Measurements from ENCODE around the gene MREG.

The MREG gene

DNA sequence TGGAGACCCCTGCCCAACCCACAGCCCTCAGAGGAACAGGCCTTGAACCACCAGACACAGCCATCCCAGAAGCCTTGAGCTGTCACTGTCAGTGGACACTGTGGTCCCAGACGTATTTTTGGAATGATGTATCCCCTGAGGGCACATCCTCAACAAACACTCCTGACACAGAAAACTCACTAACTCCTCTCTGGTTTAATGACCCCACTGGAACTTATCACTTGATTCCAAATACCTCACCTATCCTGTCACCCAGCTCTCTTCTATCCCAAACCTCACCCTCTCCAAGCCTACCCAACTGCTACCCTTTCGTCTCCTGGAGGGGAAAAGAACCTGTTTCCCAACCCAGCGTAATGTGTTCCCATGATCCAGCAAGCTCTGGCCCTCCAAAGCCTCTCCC lies 111.6 kb downstream of the MREG start:
- Histone ChIP-seq H3K4me1 (ENCODE audit: control insufficient read depth in 5 of 5, insufficient read depth in 5 of 5, low read length in 5 of 5) (peaks cover 2 to 54% (median 36%) of the 10 kb centered on the region in 5 donors), H3K4me3 (ENCODE audit: low read depth in 1 of 5, low read length in 5 of 5) (no peak overlapping the region), H3K27me3 (ENCODE audit: control insufficient read depth in 5 of 5, insufficient read depth in 4 of 5, low read length in 5 of 5) (no peaks in the 10 kb centered on the region), H3K9ac (ENCODE audit: low read length in 5 of 5) (no peak overlapping the region), H3K36me3 (ENCODE audit: control insufficient read depth in 5 of 5, insufficient read depth in 5 of 5, low read length in 5 of 5) (no peaks in the 10 kb centered on the region), H3K9me3 (ENCODE audit: control insufficient read depth in 5 of 5, low read length in 5 of 5) (no peaks in the 10 kb centered on the region), H3K27ac (ENCODE audit: low read depth, low read length) (no peak overlapping the region)

- H3K36me3 ChIP-seq (ENCODE audit: control insufficient read depth in 5 of 5, insufficient read depth in 5 of 5, low read length in 5 of 5), result no peaks in the 10 kb centered on the region
- H3K27ac ChIP-seq (ENCODE audit: low read depth, low read length), result no peak overlapping the region
- H3K9me3 ChIP-seq (ENCODE audit: control insufficient read depth in 5 of 5, low read length in 5 of 5), result no peaks in the 10 kb centered on the region
- no peaks in the 10 kb centered on the region for H3K27me3 ChIP-seq (ENCODE audit: control insufficient read depth in 5 of 5, insufficient read depth in 4 of 5, low read length in 5 of 5)
- H3K4me3 ChIP-seq (ENCODE audit: low read depth in 1 of 5, low read length in 5 of 5), result no peak overlapping the region
- H3K4me1 ChIP-seq (ENCODE audit: control insufficient read depth in 5 of 5, insufficient read depth in 5 of 5, low read length in 5 of 5), result peaks cover 2 to 54% (median 36%) of the 10 kb centered on the region in 5 donors
- no peak overlapping the region for H3K9ac ChIP-seq (ENCODE audit: low read length in 5 of 5)
Measured at GRCh38 chr2:215900843-215901242, 112.5 kb downstream of the MREG start.

DNA sequence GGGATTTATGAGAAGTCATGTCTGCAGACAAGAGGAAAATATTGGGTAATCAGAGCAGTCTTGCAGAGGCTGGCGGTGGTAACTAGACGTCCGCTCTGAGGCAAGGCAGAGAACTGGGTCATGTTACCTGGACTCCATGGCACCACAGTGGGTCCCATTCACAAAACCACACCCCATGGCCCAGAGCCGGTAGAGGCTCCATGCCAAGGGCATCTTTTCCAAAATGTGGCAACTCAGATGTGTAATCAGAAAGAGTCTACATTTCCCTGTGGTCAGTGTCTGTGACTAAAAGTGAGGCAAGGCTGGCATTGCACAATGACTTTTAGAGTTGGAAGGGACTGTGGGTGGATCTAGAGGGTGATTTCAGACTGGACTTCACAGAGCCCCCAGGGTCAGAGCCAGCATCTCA lies 113.1 kb downstream of the MREG start:
- Histone ChIP-seq H3K27ac (ENCODE audit: low read depth, low read length) (no peak overlapping the region), H3K36me3 (ENCODE audit: control insufficient read depth in 5 of 5, insufficient read depth in 5 of 5, low read length in 5 of 5) (no peaks in the 10 kb centered on the region), H3K9ac (ENCODE audit: low read length in 5 of 5) (no peak overlapping the region)

DNA sequence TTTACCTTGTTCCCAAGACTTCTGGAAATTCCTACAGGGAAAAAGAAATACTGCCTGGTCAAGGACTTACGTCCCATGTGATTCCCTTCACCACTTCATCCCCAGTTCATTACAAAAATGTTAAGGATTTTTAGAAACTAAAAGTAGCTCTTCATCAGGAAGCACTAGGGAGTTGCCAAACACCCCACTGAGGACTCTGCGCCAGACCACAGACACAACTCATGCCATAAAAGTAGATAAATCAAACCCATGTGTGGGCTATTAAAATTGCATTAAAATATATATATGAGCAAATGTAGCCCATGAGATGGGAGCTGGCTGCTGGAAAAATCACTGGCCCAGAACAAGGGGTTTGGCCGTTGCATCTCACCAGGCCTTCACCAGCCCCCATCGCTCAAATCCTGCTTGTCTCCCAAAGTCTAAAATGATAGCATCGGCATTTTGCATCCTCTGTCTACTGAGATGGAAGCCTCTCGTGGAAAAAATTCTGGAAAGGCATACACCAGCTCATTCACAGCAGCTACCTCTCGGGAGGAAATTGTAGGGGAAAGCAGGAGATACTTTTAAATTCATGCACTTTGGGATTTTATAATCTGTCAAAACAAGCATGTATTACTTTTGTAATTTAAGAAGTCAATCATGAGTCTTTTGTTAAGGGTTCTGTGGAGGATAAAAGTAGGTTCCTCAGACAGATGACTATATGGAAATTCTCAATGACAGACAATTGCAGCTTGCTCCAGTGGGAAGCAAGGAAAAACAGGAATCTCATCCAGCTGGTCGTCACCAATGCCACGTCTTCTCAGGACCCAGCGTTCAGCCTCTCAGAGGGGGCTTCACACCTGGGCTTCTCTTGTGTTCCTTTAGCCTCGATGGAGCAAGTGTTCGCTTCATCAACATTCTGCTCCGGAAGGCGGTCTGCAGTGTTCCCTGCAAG lies 113.9 kb downstream of the MREG start:
- H3K4me1 ChIP-seq (ENCODE audit: control insufficient read depth in 5 of 5, insufficient read depth in 5 of 5, low read length in 5 of 5), result peaks cover 2 to 53% (median 36%) of the 10 kb centered on the region in 5 donors
- H3K9ac ChIP-seq (ENCODE audit: low read length in 5 of 5), result no peak overlapping the region
- peak overlapping the region; percentile 21 for H3K27ac ChIP-seq (ENCODE audit: low read depth, low read length)
- H3K27me3 ChIP-seq (ENCODE audit: control insufficient read depth in 5 of 5, insufficient read depth in 4 of 5, low read length in 5 of 5), result no peaks in the 10 kb centered on the region
- H3K36me3 ChIP-seq (ENCODE audit: control insufficient read depth in 5 of 5, insufficient read depth in 5 of 5, low read length in 5 of 5), result no peaks in the 10 kb centered on the region
- no peak overlapping the region for H3K4me3 ChIP-seq (ENCODE audit: low read depth in 1 of 5, low read length in 5 of 5)
- H3K9me3 ChIP-seq (ENCODE audit: control insufficient read depth in 5 of 5, low read length in 5 of 5), result no peaks in the 10 kb centered on the region

More for the DNA sequence above, 113.1 kb downstream of the MREG start:
- no peaks in the 10 kb centered on the region for H3K9me3 ChIP-seq (ENCODE audit: control insufficient read depth in 5 of 5, low read length in 5 of 5)
- no peaks in the 10 kb centered on the region for H3K27me3 ChIP-seq (ENCODE audit: control insufficient read depth in 5 of 5, insufficient read depth in 4 of 5, low read length in 5 of 5)
- H3K4me1 ChIP-seq (ENCODE audit: control insufficient read depth in 5 of 5, insufficient read depth in 5 of 5, low read length in 5 of 5), result peaks cover 2 to 54% (median 36%) of the 10 kb centered on the region in 5 donors
- H3K4me3 ChIP-seq (ENCODE audit: low read depth in 1 of 5, low read length in 5 of 5), result no peak overlapping the region

DNA sequence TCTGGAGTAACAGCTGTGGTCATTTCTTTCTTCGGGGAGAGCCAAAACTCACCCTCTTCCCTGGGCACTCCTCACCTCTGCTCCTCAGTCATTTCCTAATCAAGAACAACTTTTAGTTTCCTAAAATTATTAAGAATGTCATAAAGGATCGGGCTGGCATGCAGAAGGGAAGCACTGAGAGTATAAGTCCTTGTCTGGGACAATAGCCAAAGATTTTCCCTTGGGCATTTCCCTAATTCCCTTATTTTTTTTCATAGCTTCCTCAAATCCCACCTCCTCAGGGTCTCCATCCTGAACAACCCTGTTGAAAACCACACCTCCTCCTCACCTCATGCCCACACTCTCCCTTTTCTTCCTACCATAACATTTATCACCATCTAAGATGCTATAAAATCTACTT lies 115.0 kb downstream of the MREG start:
- H3K27me3 ChIP-seq (ENCODE audit: control insufficient read depth in 5 of 5, insufficient read depth in 4 of 5, low read length in 5 of 5), result no peaks in the 10 kb centered on the region
- peaks cover 2 to 43% (median 27%) of the 10 kb centered on the region in 5 donors for H3K4me1 ChIP-seq (ENCODE audit: control insufficient read depth in 5 of 5, insufficient read depth in 5 of 5, low read length in 5 of 5)
- no peaks in the 10 kb centered on the region for H3K9me3 ChIP-seq (ENCODE audit: control insufficient read depth in 5 of 5, low read length in 5 of 5)
- H3K9ac ChIP-seq (ENCODE audit: low read length in 5 of 5), result no peak overlapping the region
- H3K27ac ChIP-seq (ENCODE audit: low read depth, low read length), result peak overlapping the region; percentile 21
- no peaks in the 10 kb centered on the region for H3K36me3 ChIP-seq (ENCODE audit: control insufficient read depth in 5 of 5, insufficient read depth in 5 of 5, low read length in 5 of 5)
- no peak overlapping the region for H3K4me3 ChIP-seq (ENCODE audit: low read depth in 1 of 5, low read length in 5 of 5)

GRCh38 chr2:215896921-215897320 lies 116.4 kb downstream of the MREG start:
- Histone ChIP-seq H3K27ac (ENCODE audit: low read depth, low read length) (no peak overlapping the region), H3K9me3 (ENCODE audit: control insufficient read depth in 5 of 5, low read length in 5 of 5) (no peaks in the 10 kb centered on the region), H3K4me1 (ENCODE audit: control insufficient read depth in 5 of 5, insufficient read depth in 5 of 5, low read length in 5 of 5) (peaks cover 2 to 36% (median 27%) of the 10 kb centered on the region in 5 donors), H3K4me3 (ENCODE audit: low read depth in 1 of 5, low read length in 5 of 5) (no peak overlapping the region), H3K36me3 (ENCODE audit: control insufficient read depth in 5 of 5, insufficient read depth in 5 of 5, low read length in 5 of 5) (no peaks in the 10 kb centered on the region), H3K9ac (ENCODE audit: low read length in 5 of 5) (no peak overlapping the region), H3K27me3 (ENCODE audit: control insufficient read depth in 5 of 5, insufficient read depth in 4 of 5, low read length in 5 of 5) (no peaks in the 10 kb centered on the region)

GRCh38 chr2:215895330-215895729 lies 118.0 kb downstream of the MREG start:
- Histone ChIP-seq H3K36me3 (ENCODE audit: control insufficient read depth in 5 of 5, insufficient read depth in 5 of 5, low read length in 5 of 5) (no peaks in the 10 kb centered on the region), H3K4me1 (ENCODE audit: control insufficient read depth in 5 of 5, insufficient read depth in 5 of 5, low read length in 5 of 5) (peaks cover 2 to 24% (median 20%) of the 10 kb centered on the region in 5 donors), H3K27me3 (ENCODE audit: control insufficient read depth in 5 of 5, insufficient read depth in 4 of 5, low read length in 5 of 5) (no peaks in the 10 kb centered on the region), H3K9me3 (ENCODE audit: control insufficient read depth in 5 of 5, low read length in 5 of 5) (no peaks in the 10 kb centered on the region), H3K4me3 (ENCODE audit: low read depth in 1 of 5, low read length in 5 of 5) (no peak overlapping the region), H3K9ac (ENCODE audit: low read length in 5 of 5) (no peak overlapping the region), H3K27ac (ENCODE audit: low read depth, low read length) (no peak overlapping the region)

All from subcutaneous abdominal adipose tissue (tissue), 5 donors.